ENCODE results near the gene SPAG16.

DNA sequence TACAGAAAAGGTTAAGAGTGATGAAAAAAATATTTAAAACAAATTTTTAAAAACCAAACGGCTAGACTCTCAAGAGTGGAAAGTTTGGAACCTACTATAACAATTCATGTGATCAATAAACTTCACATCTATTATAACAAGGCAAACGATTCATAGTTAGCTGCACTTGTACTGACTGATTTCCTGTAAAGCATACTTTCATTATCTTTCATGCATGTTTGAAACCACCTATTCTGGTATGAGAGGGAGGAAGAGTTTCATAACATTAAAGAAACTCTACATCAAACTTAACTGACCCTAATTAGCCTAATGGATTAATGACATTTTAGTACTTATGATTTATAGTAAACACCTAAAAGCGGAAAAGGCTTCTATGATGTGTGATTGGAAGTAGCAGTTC lies 1082.9 kb downstream of the SPAG16 start:
- TF ChIP-seq, protein P1, sequence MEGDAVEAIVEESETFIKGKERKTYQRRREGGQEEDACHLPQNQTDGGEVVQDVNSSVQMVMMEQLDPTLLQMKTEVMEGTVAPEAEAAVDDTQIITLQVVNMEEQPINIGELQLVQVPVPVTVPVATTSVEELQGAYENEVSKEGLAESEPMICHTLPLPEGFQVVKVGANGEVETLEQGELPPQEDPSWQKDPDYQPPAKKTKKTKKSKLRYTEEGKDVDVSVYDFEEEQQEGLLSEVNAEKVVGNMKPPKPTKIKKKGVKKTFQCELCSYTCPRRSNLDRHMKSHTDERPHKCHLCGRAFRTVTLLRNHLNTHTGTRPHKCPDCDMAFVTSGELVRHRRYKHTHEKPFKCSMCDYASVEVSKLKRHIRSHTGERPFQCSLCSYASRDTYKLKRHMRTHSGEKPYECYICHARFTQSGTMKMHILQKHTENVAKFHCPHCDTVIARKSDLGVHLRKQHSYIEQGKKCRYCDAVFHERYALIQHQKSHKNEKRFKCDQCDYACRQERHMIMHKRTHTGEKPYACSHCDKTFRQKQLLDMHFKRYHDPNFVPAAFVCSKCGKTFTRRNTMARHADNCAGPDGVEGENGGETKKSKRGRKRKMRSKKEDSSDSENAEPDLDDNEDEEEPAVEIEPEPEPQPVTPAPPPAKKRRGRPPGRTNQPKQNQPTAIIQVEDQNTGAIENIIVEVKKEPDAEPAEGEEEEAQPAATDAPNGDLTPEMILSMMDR (IDR thresholded peaks at IDR 0.05 in 8 of 11, conservative IDR thresholded peaks at IDR 0.05 in 3 of 11) = no peak
- TF ChIP-seq POLR2AphosphoS5 (IDR thresholded peaks at IDR 0.05) = no peak
- TF ChIP-seq POLR2A (IDR thresholded peaks at IDR 0.05) = no peak

Data from spleen (tissue), 7 donors.